Ureter (tissue), 1 donor: Measurements from ENCODE around the gene MLEC. TPM values are rescaled to one million over a fixed set of nuclear protein-coding genes. Genes with fewer than 3 reads are reported as not detected.
"Not testable (repeated sequence)": the region's sequence is repeated elsewhere in the genome, so short reads cannot be mapped to it uniquely, and the experiment has no call there.

ENCODE experiments used
- DNase-seq: peaks from one replicate; pipeline ENCODE4 v3.0.0-alpha.2; 2020; ENCODE audit warnings: low spot score
- total RNA-seq: library from RNA; stranded (reverse); gene quantifications from one replicate; pipeline ENCODE4 v1.2.4, GENCODE V29; 2023
- donor health status: DM: yes; HTN: yes; CAD: no.

MLEC gene
- total RNA-seq, 1 donor from 2014 or later = 150 TPM

DNA sequence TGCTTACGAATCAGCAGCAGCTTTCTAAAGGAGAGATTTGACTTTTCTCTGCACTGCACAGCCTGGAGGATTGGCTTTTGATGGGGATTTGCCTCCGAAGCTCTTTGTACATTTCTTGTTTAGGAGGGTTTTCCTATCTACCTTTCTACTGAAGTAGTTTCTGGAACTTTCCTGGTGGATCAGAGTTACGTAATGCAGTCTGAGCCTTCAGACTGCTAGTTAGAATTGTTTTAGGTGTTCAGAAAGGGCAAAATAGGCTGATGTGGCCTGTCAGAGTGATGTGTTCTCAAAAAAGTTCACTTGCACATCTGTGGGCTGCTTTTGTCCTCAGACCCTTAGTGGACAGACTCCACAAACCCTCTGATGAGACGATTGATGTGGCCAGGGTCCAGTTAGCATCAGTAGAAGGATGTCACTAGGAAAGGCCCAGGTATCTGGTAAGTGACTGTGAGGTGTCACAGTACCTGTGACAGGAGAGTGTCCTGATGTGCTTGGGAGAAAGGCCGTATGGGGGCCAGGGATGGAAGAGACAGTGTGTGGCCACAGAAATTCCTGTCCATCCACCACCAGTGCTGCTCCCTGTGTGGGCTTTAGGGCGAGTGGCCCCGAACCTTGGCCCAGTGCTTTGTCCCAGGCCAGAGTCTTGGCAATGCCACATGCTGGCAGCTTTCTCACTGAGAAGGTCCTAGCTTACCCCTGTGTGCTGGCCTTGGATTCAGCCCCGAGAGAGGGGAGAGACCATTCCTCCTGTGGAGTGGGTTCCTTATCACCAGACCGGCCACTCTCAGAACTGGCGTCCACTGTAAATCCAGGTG lies 34.2 kb downstream of the MLEC start:
- no peak for DNase-seq

DNA sequence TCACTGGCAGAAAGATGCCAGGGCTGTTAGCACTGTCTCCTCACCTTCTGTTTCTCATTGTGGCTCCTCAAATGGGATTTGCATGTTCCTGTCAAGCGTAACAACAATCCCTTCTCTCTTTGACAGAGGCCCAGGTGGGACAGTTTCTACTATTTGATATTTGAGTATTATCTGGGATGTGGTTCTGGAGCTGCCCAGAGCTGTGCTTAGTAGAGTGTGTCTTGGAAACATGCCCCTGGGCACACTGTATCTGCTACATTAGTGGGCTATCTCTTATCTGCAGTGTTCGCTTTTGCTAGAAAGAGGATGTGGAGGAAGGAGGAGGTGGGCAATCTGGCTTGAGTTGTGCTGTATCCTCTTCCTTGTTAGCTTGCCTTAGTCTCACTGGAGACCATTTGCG lies 34.9 kb downstream of the MLEC start:
- no peak for DNase-seq

DNA sequence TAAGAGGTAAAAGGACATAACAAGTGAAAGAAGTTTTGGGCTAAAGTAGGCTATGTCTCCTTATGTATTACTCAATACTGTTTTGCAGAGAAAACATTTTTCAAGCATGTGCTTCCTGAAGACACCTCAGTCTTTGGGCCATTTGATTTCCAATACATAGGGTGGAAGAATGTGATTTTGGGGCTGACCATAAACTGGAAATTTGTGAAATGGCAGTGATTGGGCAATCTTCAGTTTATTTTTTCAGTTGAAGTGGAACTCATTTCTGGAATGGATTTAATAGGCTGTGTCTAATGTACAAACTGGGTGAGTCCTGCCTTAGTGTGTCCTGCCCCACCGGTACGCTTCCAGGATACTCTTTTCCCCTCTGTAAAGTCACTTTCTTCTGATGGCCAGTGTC lies 35.8 kb downstream of the MLEC start:
- no peak for DNase-seq

DNA sequence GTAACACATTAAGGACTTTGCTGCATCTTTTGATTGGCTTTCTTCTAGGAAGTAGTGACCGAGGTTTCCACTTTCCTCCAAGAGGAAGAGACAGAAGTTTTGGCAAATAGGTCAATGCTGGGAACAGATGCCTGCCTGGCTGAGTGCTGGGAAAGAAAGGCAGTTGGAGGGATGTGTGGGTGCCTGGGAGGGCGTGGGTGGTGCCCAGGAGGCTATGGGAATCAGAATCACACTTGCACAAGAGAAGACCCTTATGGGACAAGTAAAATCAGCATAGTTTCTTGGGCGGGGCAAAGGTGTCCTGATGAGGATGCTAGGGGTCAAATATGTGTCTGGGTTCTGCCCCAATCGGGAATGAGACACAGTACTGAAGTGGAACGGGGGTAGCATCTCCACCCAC lies 37.8 kb downstream of the MLEC start:
- no peak for DNase-seq

DNA sequence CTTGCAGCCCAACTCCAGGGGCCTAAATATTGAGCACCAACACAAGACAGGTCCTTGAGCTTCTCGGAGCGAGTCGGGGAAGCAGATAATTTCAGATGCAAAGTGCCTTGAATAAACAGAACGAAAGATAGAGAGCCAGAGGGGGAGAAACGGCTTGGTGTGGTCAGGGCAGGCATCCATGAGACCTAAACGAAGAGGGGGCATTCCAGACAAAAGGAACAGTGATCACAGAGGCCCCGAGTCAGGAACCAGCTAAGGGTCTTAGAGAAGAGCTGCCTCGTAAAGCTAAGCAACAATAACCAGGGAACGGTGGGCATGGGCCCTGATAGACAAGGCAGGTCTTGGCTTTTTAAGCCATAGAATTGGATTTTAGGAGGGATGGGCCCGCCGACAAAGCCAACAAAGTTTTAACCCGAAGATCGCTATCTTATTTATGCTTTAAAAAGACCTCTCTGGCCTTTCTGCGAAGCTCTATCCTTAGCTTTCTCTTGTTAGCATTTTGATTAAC lies 38.3 kb downstream of the MLEC start:
- DNase-seq = no peak

DNA sequence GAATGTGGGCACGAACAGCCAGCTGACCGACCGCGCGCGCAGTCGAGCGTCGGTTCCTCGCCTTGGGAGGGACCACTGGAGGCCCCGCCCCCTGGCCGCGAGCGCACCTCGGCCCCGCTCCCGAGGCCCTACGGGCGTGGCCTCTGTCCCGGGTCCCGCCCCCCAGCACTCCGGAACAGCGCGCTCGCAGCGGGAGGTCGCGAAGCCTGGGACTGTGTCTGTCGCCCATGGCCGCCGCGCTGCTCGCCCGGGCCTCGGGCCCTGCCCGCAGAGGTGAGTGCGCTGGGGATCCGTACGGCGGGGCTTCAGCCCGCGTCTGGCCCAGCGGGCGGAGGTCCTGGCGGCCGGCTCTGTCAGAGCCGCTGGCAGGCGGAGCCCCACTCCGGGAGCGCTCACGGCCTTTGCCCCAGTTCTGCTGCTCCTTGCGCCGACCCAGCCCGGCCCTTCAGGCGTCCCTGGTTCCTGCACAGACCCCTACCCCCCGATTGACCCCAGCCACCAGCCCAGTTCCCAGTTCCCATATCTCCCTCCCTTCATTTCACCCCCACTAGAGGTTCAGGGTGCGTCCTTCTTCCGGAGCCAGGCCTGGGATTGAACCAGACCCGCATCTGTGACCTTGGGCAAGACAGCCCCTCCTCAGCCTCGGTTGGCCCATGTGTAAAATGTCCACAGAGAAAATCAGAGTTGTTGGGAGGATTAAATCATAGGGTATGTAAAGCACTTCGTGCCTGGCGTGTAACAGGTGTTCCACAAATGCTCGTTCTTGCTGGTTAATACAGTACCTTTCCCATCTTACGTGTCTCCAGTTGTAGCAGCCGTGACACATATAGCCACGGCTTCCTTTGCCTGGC lies 38.9 kb downstream of the MLEC start, which contains the start of gene ACADS:
ACADS (plus strand) TSS at position 168 of the 851 bp plus-strand sequence; CDS start at position 228, 60 bp downstream.
- peak; percentile 88 for DNase-seq

DNA sequence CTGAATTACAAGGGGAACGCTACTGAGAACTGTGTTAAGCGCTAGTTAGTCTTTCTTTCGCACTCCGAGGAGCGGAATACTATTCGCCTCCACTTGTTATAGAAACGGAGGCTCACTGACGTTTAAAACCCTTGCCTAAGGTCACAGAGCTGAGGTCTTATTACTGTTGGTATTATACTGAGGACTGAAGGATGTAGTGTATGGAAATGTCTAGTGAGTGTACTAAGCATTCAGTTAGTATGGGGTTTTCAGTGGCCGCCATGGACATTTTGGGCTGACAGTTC lies 39.5 kb downstream of the MLEC start:
- no peak for DNase-seq

DNA sequence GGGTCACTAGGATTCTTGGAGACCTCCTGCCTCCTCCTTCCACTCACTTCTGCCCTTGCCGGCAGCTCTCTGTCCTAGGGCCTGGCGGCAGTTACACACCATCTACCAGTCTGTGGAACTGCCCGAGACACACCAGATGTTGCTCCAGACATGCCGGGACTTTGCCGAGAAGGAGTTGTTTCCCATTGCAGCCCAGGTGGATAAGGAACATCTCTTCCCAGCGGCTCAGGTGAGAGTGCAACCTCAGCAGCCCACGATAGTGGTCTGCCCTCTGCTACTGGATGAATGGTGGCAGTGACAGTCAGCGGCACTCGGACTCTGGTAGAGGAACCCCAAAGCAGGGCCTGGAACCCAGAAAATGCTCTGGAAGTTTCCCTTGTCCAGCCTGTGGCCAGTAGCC lies 40.0 kb downstream of the MLEC start:
- DNase-seq = no peak

DNA sequence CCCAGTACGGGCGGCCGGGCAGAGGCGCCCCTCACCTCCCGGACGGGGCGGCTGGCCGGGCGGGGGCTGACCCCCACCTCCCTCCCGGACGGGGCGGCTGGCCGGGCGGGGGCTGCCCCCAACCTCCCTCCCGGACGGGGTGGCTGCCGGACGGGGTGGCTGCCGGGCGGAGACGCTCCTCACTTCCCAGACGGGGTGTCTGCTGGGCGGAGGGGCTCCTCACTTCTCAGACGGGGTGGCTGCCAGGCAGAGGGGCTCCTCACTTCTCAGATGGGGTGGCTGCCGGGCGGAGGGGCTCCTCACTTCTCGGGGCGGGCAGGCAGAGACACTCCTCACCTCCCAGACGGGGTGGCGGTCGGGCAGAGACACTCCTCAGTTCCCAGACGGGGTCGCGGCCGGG lies 45.2 kb downstream of the MLEC start:
- DNase-seq = not testable (repeated sequence)

DNA sequence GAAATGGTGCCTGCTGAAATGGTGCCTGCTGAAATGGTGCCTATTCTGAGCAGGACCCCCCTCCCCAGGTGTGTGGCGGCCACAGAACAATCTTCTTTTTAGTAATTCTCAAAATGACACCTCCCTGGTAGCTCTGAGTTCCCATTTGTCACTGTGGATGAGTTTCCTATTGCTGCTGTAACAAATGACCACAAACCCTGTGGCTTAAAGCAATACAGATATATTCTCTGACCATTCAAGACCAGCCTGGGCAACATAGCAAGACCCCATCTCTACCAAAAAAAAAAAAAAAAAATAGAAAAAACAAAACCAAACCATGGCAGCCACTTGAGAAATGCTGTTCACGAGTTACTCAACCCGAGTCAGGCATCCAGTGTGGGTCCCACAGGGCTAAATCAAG lies 46.6 kb downstream of the MLEC start:
- no peak for DNase-seq

DNA sequence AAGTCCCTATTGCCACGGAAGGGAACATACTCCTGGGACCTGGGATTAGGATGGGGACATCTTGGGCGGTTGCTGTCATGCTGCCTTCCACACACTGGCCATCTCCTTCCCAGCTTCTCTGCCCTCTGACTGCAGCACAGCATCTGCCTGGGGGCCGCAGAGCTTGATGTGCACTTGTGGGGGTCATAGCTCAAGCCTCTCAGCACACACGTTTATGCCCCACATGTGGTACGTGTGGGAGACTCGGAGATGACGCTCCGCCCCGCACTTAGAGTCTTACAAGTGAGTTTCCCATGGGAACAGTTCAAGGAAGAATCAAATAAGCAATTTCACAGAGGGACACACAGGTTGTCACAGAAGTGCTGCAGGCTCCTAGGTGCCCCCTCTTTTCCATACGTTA lies 47.3 kb downstream of the MLEC start:
- DNase-seq = no peak

DNA sequence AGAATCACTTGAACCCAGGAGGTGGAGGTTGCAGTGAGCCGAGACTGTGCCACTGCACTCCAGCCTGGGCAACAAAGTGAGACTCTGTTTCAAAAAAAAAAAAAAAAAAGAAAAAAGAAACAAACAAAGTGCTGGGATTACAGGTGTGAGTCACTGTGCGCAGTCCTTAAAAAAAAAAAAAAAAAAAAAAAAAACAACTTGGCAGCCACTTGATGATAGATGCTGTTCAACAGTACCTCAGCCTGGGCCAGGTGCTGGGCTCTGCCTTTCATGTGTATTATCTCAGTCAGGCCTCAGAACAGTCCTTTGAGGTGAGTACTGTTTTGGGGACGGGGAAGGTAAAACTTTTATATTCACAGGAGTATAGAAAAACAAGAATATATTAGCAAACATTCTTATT lies 48.2 kb downstream of the MLEC start:
- no peak for DNase-seq

DNA sequence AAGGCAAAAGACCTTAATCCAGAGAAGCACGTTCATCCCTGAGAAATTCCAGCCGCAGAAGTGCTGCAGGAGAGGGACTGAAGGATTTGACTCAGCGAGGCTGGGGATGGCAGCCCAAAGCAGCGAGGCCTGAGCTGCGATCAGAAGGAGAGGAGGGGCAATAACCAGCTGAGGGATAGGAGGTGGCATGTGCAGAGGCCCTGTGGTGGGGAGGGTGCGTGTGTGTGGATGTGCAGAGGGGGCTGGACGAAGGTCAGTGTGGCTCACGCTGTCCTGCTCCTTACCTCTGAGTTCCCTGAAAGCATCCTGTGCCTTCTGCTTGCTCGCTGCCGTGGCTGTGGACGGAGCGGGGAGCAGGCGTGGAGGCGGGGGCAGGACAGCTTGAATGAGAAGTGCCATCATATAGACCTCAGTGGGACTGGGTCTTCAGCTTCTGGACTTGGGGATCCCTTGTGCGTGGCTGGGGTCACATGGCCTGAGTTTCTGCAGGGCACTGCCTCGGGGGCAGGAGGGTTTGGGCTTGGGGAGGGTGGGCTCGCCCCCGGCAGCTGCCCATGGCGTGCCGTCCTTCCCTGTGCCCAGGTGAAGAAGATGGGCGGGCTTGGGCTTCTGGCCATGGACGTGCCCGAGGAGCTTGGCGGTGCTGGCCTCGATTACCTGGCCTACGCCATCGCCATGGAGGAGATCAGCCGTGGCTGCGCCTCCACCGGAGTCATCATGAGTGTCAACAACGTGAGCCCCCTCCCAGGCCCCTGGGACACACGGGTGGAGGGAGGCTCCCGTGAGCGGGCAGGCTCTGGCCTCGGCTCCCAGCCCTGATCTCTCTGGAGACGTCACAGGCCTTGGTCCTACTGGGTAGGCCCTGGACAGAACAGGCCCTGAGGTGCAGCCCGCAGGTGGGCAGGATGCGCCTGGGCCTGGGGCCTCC lies 49.7 kb downstream of the MLEC start:
- no peak for DNase-seq

DNA sequence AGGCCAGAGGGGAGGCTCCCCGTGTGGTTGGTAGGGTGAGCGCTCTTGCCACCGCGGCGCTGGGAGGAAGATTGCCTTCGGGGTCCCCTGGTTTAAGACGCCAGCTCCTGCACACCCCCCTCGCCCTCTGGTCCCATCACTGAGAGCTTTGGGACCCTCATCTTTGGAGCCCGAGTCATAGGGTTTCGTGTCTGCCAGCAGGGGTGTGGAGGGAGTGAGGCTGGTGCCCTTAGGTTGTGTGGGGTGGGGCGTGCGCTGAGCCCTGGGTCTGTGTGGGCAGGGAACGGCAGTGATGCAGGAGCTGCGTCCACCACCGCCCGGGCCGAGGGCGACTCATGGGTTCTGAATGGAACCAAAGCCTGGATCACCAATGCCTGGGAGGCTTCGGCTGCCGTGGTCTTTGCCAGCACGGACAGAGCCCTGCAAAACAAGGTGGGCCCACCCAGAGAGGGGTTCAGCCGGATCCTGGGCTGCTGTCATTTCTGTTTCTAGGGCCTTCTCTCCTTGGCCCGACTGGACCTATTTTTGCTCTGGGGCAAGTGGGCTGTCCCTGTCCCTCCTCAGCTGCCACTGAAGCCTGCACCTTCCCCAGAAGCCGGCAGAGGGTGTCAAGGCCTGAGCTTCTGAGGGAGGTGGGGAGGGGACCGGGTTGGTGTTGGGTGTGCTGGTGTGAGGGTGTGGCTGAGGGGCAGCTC lies 50.8 kb downstream of the MLEC start:
- DNase-seq = no peak

DNA sequence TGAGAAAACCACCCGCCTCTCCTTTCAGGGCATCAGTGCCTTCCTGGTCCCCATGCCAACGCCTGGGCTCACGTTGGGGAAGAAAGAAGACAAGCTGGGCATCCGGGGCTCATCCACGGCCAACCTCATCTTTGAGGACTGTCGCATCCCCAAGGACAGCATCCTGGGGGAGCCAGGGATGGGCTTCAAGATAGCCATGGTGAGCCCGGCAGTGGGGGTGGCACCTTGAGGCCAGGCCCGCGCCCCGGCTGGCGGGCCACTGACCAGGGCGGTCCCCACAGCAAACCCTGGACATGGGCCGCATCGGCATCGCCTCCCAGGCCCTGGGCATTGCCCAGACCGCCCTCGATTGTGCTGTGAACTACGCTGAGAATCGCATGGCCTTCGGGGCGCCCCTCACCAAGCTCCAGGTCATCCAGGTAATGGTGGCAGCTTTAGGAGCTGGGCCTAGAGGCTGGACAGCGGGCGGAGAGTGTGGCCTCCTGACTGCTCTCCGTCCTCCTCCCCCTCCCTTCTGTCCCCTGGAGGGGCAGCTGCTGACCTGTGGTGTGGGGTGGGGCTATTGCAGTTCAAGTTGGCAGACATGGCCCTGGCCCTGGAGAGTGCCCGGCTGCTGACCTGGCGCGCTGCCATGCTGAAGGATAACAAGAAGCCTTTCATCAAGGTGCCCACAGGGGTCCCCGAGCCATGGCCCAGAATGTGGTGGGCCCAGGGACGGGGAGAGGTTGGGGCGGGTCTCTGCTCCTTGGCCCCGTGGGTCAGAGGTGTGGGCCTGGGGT lies 51.5 kb downstream of the MLEC start:
- DNase-seq = no peak

DNA sequence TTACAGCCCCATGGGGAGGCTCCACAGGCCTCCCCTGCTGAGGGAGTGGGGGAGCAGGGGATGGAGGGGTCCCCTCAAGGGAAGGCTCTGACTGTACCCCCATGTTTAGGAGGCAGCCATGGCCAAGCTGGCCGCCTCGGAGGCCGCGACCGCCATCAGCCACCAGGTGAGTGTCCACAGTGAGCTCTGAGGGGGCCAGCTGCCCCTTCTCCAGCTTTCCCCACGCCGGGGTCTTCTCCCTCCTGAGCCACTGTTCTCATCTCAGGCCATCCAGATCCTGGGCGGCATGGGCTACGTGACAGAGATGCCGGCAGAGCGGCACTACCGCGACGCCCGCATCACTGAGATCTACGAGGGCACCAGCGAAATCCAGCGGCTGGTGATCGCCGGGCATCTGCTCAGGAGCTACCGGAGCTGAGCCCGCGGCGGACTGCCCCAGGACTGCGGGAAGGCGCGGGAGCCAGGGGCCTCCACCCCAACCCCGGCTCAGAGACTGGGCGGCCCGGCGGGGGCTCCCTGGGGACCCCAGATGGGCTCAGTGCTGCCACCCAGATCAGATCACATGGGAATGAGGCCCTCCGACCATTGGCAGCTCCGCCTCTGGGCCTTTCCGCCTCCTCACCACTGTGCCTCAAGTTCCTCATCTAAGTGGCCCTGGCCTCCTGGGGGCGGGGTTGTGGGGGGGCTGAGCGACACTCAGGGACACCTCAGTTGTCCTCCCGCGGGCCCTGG lies 52.2 kb downstream of the MLEC start:
- DNase-seq = no peak

DNA sequence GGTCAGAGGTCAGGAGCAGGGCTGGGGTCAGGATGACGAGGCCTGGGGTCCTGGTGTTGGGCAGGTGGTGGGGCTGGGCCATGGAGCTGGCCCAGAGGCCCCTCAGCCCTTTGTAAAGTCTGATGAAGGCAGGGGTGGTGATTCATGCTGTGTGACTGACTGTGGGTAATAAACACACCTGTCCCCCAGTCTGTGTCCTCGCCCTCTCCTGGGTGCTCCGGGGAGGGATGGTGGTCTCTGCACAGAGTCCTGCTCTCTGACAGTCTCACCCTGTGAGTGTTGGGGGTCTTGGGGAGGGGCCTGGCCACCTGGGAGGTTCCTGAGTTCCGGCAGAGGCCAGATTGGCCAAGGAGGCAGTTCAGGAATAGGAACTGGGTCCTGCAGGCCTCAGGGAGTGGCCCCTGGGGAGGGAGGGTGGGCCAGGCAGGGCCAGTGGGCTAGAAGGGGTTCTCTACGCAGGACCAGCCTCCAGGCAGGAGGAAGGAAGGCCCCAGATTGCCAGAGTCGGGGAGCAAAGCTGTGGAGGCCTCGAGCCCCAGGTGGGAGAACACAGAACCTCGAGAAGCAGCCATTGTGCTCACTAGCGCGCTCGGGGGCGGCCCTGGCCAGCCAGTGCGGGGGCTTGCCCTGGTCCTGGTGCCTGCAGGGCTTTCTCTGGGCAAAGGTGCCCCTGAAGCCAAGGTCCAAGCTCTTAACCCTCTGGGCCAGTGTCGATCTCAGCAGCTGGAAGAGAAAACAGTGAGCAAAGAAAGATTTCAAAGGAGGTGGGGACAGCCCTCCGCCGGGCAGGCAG lies 53.1 kb downstream of the MLEC start:
- DNase-seq = no peak

DNA sequence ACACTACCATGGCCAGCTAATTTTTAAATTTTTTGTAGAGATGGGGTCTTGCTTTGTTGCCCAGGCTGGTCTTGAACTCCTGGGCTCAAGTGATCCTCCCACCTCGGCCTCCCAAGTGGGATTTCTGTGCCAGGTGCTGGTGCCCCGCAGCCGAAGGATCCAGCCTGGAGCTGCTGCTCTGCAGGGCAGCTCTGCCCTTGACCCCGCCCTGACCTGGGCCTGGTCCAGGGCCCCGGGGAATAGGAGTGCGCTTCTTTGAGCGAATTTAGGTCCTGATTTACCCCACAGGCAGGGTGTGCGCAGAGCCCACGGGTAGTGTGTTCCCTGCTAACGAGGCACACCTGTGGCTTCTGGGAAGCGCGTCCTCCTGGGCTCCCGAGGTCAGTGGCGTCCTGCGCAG lies 53.9 kb downstream of the MLEC start:
- DNase-seq = no peak
